Type B pancreatic cell (in vitro differentiated cells): Measurements from ENCODE around the gene EMILIN1. TPM values are rescaled to one million over a fixed set of nuclear protein-coding genes. Genes with fewer than 3 reads are reported as not detected.

Source experiments
- DNase-seq: peaks from one replicate; pipeline ENCODE4 v3.0.0; 2021; ENCODE audit warnings: mixed read lengths; ENCODE audit not compliant: unreplicated experiment; ENCODE audit errors: extremely low spot score
- H3K27ac Mint-ChIP-seq: 2 replicates; pipeline ENCODE4 v1.8.0; 2021; ENCODE audit warnings: mild to moderate bottlenecking, mixed read lengths
- H3K27me3 Mint-ChIP-seq: 2 replicates; pipeline ENCODE4 v1.8.0; 2021; ENCODE audit warnings: mixed read lengths
- H3K36me3 Mint-ChIP-seq: 2 replicates; pipeline ENCODE4 v1.8.0; 2021; ENCODE audit warnings: mixed read lengths
- H3K4me1 Mint-ChIP-seq: one replicate; pipeline ENCODE4 v1.8.0; 2021; ENCODE audit warnings: mixed read lengths; ENCODE audit not compliant: unreplicated experiment
- H3K4me3 Mint-ChIP-seq: 2 replicates; pipeline ENCODE4 v1.8.0; 2021; ENCODE audit warnings: mild to moderate bottlenecking, mixed read lengths
- H3K9me3 Mint-ChIP-seq: 2 replicates; pipeline ENCODE4 v1.8.0; 2021; ENCODE audit warnings: mixed read lengths
- CTCF ChIP-seq: fragments of 200-600 bp; sonication (generic); conservative IDR thresholded peaks from 2 replicates; pipeline ENCODE4 v1.5.0; 2021; ENCODE audit warnings: antibody characterized with exemption, mild to moderate bottlenecking
- total RNA-seq: library from RNA; stranded (reverse); gene quantifications from 2 replicates; pipeline ENCODE4 v1.2.1, GENCODE V29; 2021; ENCODE audit warnings: low replicate concordance

Gene EMILIN1
- total RNA-seq, 1 donor from 2014 or later = 60.7 TPM

- Mint-ChIP-seq H3K4me1 (peaks cover 16% of the 10 kb centered on the region), H3K36me3 (peaks cover 8% of the 10 kb centered on the region), H3K9me3 (no peaks in the 10 kb centered on the region), H3K4me3 (no peak overlapping the region), H3K27ac (no peak overlapping the region), H3K27me3 (peaks cover 6% of the 10 kb centered on the region)
- no peak for TF ChIP-seq CTCF
- no peak for DNase-seq
These were observed 52.0 kb downstream of the EMILIN1 start for GRCh38 chr2:27130396-27130795.

GRCh38 chr2:27131429-27131828, 53.0 kb downstream of the EMILIN1 start:
- Mint-ChIP-seq H3K27me3 (peaks cover 1% of the 10 kb centered on the region), H3K36me3 (peaks cover 8% of the 10 kb centered on the region)

GRCh38 chr2:27133195-27133875, 54.9 kb downstream of the EMILIN1 start:
- TF ChIP-seq CTCF = no peak
- H3K4me1 Mint-ChIP-seq = peaks cover 12% of the 10 kb centered on the region
- peaks cover 5% of the 10 kb centered on the region for H3K27me3 Mint-ChIP-seq
- peak overlapping the region; percentile 78 for H3K27ac Mint-ChIP-seq
- H3K36me3 Mint-ChIP-seq = peaks cover 8% of the 10 kb centered on the region
- no peaks in the 10 kb centered on the region for H3K9me3 Mint-ChIP-seq
- no peak for DNase-seq
- peak overlapping the region; percentile 95 for H3K4me3 Mint-ChIP-seq

More at GRCh38 chr2:27131429-27131828, 53.0 kb downstream of the EMILIN1 start:
- TF ChIP-seq CTCF = no peak
- H3K9me3 Mint-ChIP-seq = no peaks in the 10 kb centered on the region
- no peak for DNase-seq
- H3K4me3 Mint-ChIP-seq = peak overlapping the region; percentile 63
- H3K27ac Mint-ChIP-seq = no peak overlapping the region
- H3K4me1 Mint-ChIP-seq = peaks cover 12% of the 10 kb centered on the region

GRCh38 chr2:27133905-27134780, 55.7 kb downstream of the EMILIN1 start, which contains the start of gene PREB:
Gene PREB, minus strand, starts transcription at chr2:27134636. Its CDS starts 215 bp downstream, at chr2:27134421.
- TF ChIP-seq CTCF = peak; percentile 59
- H3K4me3 Mint-ChIP-seq = peak within 1 kb of the TSS; percentile 95

GRCh38 chr2:27134781-27135477, 56.5 kb downstream of the EMILIN1 start:
- Mint-ChIP-seq H3K4me1 (peaks cover 12% of the 10 kb centered on the region), H3K27me3 (peaks cover 15% of the 10 kb centered on the region), H3K9me3 (no peaks in the 10 kb centered on the region), H3K36me3 (no peaks in the 10 kb centered on the region), H3K4me3 (peak overlapping the region; percentile 95), H3K27ac (peak overlapping the region; percentile 86)
- no peak for DNase-seq
- no peak for TF ChIP-seq CTCF

More at GRCh38 chr2:27133905-27134780, 55.7 kb downstream of the EMILIN1 start, which contains the start of gene PREB:
- Mint-ChIP-seq H3K4me1 (peaks cover 12% of the 10 kb centered on the region), H3K27ac (peak within 1 kb of the TSS; percentile 86), H3K9me3 (no peaks in the 10 kb centered on the region), H3K27me3 (peaks cover 9% of the 10 kb centered on the region), H3K36me3 (peaks cover 4% of the 10 kb centered on the region)
- peak; percentile 100 for DNase-seq
